Hepatocyte (in vitro differentiated cells): Measurements from ENCODE around the gene NLRC5. TPM values are rescaled to one million over a fixed set of nuclear protein-coding genes. Genes with fewer than 3 reads are reported as not detected.
A peak's percentile ranks its signal among the peaks of the same experiment; 100 is the strongest.

ENCODE experiments used
- DNase-seq: peaks from one replicate; pipeline ENCODE4 v3.0.0-alpha.2; 2016; ENCODE audit warnings: low spot score
- H2AFZ ChIP-seq: fragments of 200-600 bp; sonication (generic); 2 replicates; pipeline ENCODE4 v1.6.0; 2016; ENCODE audit warnings: antibody characterized with exemption, mild to moderate bottlenecking
- H3K27ac ChIP-seq: fragments of 200-600 bp; sonication (generic); 2 replicates; pipeline ENCODE4 v1.5.1; 2016; ENCODE audit warnings: mild to moderate bottlenecking
- H3K27me3 ChIP-seq: fragments of 200-600 bp; sonication (generic); 2 replicates; pipeline ENCODE4 v1.6.1; 2016
- H3K36me3 ChIP-seq: fragments of 200-600 bp; sonication (generic); replicated peaks from 2 replicates; pipeline ENCODE4 v1.5.1; 2016; ENCODE audit warnings: low read depth; ENCODE audit not compliant: insufficient read depth
- H3K4me1 ChIP-seq: fragments of 200-600 bp; sonication (generic); 2 replicates; pipeline ENCODE4 v1.5.1; 2016; ENCODE audit warnings: mild to moderate bottlenecking, moderate library complexity; ENCODE audit not compliant: insufficient read depth
- H3K4me2 ChIP-seq: fragments of 200-600 bp; sonication (generic); 2 replicates; pipeline ENCODE4 v1.6.0; 2016
- H3K4me3 ChIP-seq: fragments of 200-600 bp; sonication (generic); 2 replicates; pipeline ENCODE4 v1.5.1; 2016; ENCODE audit warnings: mild to moderate bottlenecking
- H3K79me2 ChIP-seq: fragments of 200-600 bp; sonication (generic); 2 replicates; pipeline ENCODE4 v1.6.0; 2017; ENCODE audit warnings: mild to moderate bottlenecking
- H3K9me2 ChIP-seq: fragments of 200-600 bp; sonication (generic); replicated peaks from 2 replicates; pipeline ENCODE4 v1.6.0; 2017; ENCODE audit warnings: mild to moderate bottlenecking; ENCODE audit not compliant: insufficient read depth
- H3K9me3 ChIP-seq: fragments of 200-600 bp; sonication (generic); 2 replicates; pipeline ENCODE4 v1.5.1; 2016; ENCODE audit warnings: low read depth, mild to moderate bottlenecking
- H4K20me1 ChIP-seq: fragments of 200-600 bp; sonication (generic); 2 replicates; pipeline ENCODE4 v1.6.0; 2016; ENCODE audit warnings: mild to moderate bottlenecking; ENCODE audit not compliant: insufficient read depth, poor library complexity, severe bottlenecking
- EZH2 ChIP-seq: fragments of 200-600 bp; sonication (generic); IDR thresholded peaks from 2 replicates; pipeline ENCODE4 v1.6.1; 2016; ENCODE audit warnings: antibody characterized with exemption, mild to moderate bottlenecking, borderline replicate concordance
- EZH2phosphoT487 ChIP-seq: fragments of 200-600 bp; sonication (generic); IDR thresholded peaks from one replicate; pipeline ENCODE4 v1.6.1; 2018; ENCODE audit warnings: antibody characterized with exemption, mild to moderate bottlenecking, low read depth, moderate library complexity; ENCODE audit not compliant: unreplicated experiment, severe bottlenecking
- WGBS: methylation state at CpG from one replicate; pipeline ENCODE4 v1.1.6; 2016; ENCODE audit warnings: low lambda C conversion rate; ENCODE audit errors: missing lambda C conversion rate; 5-methylcytosine and 5-hydroxymethylcytosine counted together
- polyA plus RNA-seq: library from polyadenylated mRNA; unstranded; fragments of >200 nt; fragmentation: Nextera tagmentation; extraction: Ambion mirVana; gene quantifications from 2 replicates; pipeline ENCODE4 v1.2.1, GENCODE V29; 2016
- total RNA-seq: library from RNA; depleted of rRNA; stranded (reverse); fragments of >200 nt; gene quantifications from 2 replicates; pipeline ENCODE4 v1.2.3, GENCODE V29; 2014
- TF ChIP-seq, protein P1 (sequence below): fragments of 200-600 bp; sonication (generic); IDR thresholded peaks from 2 replicates; pipeline ENCODE4 v1.5.1; 2016; ENCODE audit warnings: antibody characterized with exemption, mild to moderate bottlenecking; ENCODE audit not compliant: poor library complexity

The NLRC5 gene
- total and polyA plus RNA-seq, 2 experiments from 2014 or later = 6.4 to 7.0 TPM

DNA sequence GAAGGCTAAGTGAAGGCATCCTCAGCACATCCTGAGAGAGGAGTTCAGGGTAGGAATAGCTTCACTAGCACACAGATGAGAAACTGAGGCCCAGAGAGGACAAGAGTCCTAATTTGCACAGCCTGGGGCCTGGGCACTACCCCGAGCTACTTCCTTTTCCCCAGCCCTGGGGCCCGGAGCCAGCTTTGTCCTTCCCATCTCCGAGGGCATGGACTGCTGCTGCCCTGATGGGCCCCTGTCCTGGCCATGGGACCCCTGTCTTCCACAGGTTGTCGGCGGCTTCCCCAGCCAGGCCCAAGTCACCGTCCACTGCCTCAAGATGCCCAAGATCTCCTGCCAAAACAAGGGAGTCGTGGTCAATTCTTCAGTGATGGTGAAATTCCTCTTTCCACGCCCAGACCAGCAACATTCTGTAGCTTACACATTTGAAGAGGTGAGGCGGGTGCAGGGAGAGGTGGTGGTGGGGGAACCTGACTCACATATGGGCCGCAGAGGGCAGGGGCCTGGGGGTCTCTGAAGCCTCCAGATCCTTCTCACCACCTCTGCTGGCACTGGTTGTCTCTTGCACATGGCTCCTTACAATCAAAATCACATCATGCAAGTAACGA, 11.4 kb upstream of the NLRC5 start:
- Histone ChIP-seq H3K4me3 (no peak overlapping the region), H3K36me3 (no peaks in the 10 kb centered on the region), H3K9me2 (no peaks in the 10 kb centered on the region), H3K79me2 (no peaks in the 10 kb centered on the region), H3K9me3 (no peaks in the 10 kb centered on the region), H4K20me1 (no peaks in the 10 kb centered on the region), H3K4me1 (no peaks in the 10 kb centered on the region), H2AFZ (no peak overlapping the region), H3K27ac (no peak overlapping the region), H3K4me2 (no peak overlapping the region), H3K27me3 (no peaks in the 10 kb centered on the region)
- no peak for DNase-seq
- TF ChIP-seq, protein P1, sequence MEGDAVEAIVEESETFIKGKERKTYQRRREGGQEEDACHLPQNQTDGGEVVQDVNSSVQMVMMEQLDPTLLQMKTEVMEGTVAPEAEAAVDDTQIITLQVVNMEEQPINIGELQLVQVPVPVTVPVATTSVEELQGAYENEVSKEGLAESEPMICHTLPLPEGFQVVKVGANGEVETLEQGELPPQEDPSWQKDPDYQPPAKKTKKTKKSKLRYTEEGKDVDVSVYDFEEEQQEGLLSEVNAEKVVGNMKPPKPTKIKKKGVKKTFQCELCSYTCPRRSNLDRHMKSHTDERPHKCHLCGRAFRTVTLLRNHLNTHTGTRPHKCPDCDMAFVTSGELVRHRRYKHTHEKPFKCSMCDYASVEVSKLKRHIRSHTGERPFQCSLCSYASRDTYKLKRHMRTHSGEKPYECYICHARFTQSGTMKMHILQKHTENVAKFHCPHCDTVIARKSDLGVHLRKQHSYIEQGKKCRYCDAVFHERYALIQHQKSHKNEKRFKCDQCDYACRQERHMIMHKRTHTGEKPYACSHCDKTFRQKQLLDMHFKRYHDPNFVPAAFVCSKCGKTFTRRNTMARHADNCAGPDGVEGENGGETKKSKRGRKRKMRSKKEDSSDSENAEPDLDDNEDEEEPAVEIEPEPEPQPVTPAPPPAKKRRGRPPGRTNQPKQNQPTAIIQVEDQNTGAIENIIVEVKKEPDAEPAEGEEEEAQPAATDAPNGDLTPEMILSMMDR = no peak
- TF ChIP-seq EZH2 (no peak), EZH2phosphoT487 (no peak)
- WGBS = 97% methylated on average over 11 of the region's 11 CpGs

DNA sequence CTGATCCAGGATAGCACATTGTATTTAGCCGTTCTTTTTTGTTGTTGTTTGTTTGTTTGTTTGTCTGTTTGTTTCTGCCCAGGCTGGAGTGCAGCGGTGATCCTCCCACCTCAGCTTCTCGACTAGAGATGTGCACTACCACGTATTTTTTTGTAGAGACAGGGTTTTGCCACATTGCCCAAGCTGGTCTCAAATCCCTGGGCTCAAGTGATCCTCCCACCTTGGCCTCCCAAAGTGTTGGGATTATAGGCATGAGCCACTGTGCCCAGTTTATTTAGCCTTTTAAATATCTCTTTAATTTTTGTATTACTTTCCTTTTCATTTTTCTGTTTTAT, 9.2 kb upstream of the NLRC5 start:
- Histone ChIP-seq H3K4me3 (no peak overlapping the region), H3K27ac (no peak overlapping the region), H3K9me3 (no peaks in the 10 kb centered on the region), H2AFZ (no peak overlapping the region), H3K36me3 (no peaks in the 10 kb centered on the region), H3K27me3 (no peaks in the 10 kb centered on the region), H4K20me1 (no peaks in the 10 kb centered on the region), H3K4me1 (peaks cover under 1% of the 10 kb centered on the region), H3K9me2 (no peaks in the 10 kb centered on the region), H3K4me2 (no peak overlapping the region), H3K79me2 (no peaks in the 10 kb centered on the region)
- no peak for DNase-seq
- 90% methylated on average over 4 of the region's 4 CpGs for WGBS
- no peak for TF ChIP-seq EZH2phosphoT487
- TF ChIP-seq, protein P1 = no peak
- no peak for TF ChIP-seq EZH2

DNA sequence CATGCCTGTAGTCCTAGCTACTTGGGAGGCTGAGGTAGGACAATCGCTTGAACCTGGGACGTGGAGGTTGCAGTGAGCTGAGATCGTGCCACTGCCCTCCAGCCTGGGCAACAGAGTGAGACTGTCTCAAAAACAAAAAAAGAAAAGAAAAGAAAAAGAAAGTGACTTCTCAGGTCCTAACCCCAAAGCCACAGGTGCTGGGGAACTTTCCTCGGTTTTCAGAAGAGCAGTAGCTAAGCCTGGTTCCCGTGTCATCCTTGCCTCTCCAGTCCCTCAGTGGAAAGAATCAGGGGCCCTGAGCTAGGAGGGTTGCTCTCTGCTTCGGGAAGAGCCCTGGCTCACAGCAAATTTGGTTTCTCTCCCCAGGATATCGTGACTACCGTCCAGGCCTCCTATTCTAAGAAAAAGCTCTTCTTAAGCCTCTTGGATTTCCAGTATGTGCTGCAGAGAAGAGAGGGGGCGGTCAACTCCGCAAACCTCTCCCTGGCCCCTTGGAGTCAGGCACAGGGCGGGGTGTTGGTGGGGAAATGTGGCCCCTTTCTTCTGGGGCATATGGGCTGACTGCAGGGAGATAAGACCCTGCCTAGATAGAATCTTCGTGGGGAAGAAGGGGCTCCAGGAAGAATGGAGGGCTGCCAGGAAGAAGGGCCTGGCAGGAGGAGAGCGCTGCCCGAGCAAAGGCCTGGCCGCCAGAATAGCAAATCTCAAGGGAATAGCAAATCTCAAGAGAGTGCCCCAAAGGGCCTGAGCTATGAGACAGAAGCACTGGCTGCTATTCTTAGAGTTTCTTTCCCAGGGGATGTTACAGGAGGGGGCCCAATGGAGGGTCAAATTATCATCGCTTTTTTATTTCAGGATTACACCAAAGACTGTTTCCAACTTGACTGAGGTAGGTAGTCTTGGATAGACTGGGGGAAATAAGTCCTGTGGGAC, 8.3 kb upstream of the NLRC5 start:
- Histone ChIP-seq H3K4me3 (no peak overlapping the region), H3K4me1 (peaks cover 3% of the 10 kb centered on the region), H3K27me3 (no peaks in the 10 kb centered on the region), H4K20me1 (no peaks in the 10 kb centered on the region), H3K4me2 (no peak overlapping the region), H3K9me2 (no peaks in the 10 kb centered on the region), H3K27ac (peak overlapping the region; percentile 2), H3K79me2 (no peaks in the 10 kb centered on the region), H3K9me3 (no peaks in the 10 kb centered on the region), H2AFZ (no peak overlapping the region), H3K36me3 (no peaks in the 10 kb centered on the region)
- DNase-seq = no peak
- WGBS = 67% methylated on average over 16 of the region's 16 CpGs
- TF ChIP-seq EZH2 = no peak

DNA sequence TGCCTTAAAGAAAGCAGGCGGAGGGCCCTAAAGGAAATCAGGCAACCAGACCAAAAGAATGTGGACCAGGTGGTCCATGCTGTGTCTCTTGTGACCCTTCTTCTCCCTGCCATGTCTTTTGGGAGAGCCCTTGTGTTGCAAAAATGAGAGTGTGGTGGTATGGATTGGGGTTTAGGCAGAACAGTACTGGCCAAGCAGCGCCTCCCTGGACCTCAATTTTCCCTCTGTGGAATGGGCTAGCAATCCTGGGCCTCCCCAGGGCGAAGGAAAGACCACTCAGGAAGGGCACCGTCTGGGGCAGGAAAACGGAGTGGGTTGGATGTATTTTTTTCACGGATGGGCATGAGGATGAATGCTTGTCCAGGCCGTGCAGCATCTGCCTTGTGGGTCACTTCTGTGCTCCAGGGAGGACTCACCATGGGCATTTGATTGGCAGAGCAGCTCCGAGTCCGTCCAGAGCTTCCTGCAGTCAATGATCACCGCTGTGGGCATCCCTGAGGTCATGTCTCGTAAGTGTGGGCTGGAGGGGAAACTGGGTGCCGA, 7.6 kb upstream of the NLRC5 start:
- Histone ChIP-seq H4K20me1 (no peaks in the 10 kb centered on the region), H3K4me1 (peaks cover 3% of the 10 kb centered on the region), H3K79me2 (no peaks in the 10 kb centered on the region), H2AFZ (no peak overlapping the region), H3K36me3 (no peaks in the 10 kb centered on the region), H3K4me3 (no peak overlapping the region), H3K27me3 (no peaks in the 10 kb centered on the region), H3K9me2 (no peaks in the 10 kb centered on the region), H3K4me2 (no peak overlapping the region), H3K9me3 (no peaks in the 10 kb centered on the region), H3K27ac (no peak overlapping the region)
- no peak for DNase-seq
- TF ChIP-seq, protein P1 = no peak
- no peak for TF ChIP-seq EZH2
- no peak for TF ChIP-seq EZH2phosphoT487
- 91% methylated on average over 12 of the region's 12 CpGs for WGBS
